Measurements from ENCODE around the gene NDE1.

Gene NDE1

DNA sequence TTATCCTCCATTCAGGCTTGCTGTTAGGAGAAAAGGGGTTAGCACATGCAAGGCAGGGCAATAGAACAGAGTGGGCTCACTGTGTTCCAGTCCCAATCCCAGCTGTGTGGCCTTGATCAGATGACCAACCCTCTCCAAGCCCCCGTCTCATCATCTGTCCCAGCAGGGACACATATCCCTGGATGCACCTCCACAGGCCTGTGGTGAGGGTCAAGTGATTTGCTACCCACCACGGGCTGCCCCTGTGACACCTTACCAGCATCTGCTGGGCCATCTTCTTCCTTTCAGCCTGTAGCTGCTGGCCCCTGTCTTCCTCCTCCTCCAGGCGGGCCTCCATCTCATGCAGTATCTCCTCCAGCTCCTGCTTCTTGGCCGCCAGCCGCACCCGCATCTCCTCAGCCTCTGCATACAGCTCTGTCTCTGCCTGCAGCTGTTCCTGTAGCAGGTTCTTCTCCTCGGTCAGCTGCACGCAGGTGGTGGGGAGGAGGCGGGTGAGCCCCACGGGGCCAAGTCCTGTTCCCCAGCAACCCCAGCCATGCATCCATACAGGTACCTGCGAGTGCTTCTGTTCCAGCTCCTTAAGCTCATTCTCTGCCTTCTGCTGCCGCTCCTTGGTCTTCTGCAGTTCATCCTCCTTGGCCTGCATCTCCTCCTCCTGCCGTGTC lies 91.3 kb downstream of the NDE1 start:
- no peak for DNase-seq

DNA sequence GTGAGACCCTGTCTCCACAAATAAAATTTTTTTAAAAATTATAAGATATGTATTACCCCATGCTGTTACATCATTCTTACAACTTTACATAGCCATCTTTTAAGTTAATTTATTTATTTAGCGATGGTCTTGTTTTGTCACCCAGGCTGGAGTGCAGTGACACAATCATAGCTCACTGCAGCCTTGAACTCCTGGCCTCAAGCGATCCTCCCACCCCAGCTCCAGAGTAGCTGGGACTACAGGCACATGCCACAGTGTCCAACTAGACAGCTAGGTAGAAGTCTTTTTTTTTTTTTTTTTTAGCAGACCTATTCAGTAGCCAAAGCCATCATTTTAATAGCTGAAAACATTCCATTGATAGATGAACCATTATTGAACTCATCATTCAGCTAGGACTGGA lies 92.7 kb downstream of the NDE1 start:
- DNase-seq: no peak

GRCh38 chr16:15743657-15744056 lies 93.6 kb downstream of the NDE1 start:
- DNase-seq: no peak

- no peak for DNase-seq
These were observed 96.3 kb downstream of the NDE1 start for GRCh38 chr16:15746332-15746731.

DNA sequence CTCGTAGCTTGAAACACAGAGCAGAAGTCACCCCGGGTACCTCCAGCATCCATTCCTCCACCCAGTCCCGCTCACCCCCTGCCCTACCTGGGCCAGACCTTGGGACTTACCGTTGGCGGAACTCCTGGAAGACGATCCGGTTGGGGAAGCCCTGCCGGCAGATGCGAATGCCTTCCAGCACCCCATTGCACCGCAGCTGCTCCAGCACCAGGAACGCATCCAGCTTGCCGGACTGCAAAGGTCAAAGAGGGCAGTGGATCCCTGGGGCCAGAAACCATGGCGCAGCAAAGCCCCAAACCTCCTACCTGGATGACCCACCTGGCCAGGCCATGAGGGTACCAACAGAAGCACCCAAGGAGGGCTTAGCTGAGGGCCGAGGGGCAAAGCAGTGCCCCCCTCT lies 97.9 kb downstream of the NDE1 start:
- DNase-seq: peak; percentile 3

- DNase-seq: no peak
These were observed 98.6 kb downstream of the NDE1 start for GRCh38 chr16:15748654-15749053.

- DNase-seq: no peak
These were observed 99.3 kb downstream of the NDE1 start for GRCh38 chr16:15749371-15749770.

- DNase-seq: no peak
These were observed 99.9 kb downstream of the NDE1 start for GRCh38 chr16:15749985-15750384.

DNA sequence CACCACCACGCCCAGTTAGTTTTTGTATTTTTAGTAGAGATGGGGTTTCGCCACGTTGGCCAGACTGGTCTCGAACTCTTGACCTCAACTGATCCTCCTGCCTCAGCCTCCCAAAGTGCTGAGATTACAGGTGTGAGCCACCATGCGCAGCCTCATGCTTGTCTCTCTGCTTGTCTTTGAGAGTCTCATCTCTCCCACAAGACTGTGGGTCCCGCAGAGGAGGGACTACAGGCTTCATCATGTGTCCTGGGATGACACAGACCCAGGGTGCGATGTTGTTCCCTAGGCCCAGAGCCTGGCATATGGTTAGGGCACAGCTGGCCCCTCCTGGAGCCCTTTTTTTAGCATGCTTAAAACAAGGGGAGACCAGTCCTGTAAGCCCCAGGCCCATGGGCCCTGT lies 101.9 kb downstream of the NDE1 start:
- DNase-seq: no peak

- no peak for DNase-seq
These were observed 102.9 kb downstream of the NDE1 start for GRCh38 chr16:15752717-15753488.

DNA sequence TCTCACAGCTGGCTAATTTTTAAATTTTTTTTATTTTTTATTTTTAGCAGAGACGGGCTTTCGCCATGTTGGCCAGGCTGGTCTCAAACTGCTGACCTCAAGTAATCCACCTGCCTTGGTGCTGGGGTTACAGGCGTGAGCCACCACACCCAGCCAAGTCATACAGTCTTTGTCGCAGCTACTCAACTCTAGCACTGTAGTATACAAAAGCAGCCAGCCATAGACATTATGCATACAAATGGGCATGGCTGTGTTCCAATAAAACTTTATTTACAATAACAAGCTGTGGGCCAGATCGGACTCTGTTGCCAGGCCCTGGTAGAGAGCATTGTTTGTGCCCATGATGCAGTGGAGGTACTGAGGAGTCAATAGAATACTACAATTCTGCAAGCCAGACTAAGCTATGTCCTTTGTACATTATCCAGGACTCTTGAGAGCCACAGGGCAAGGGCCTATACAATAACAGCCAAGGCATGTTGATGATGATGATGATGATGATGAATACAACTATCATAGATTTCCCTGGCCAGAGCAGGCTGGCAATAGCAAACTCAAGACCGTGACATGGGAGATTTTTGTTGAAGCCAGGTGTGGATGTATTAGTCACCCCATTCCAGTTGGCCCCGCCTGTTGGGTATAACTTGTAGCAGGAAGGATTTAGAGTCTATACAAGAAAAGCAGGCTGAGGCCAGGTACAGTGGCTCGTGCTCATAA lies 104.9 kb downstream of the NDE1 start:
- DNase-seq: no peak

DNA sequence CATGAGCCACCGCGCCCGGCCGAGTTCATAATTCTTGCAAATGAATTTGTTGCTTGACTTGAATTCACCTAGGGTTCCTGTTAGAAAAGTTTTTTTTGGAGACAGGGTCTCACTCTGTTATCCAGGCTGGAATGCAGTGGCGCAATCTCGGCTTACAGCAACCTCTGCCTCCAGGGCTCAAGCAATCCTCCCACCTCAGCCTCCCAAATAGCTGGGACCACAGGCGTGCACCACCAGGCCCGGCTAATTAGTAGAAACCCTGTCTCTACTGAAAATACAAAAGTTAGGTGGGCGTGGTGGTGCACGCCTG lies 107.0 kb downstream of the NDE1 start:
- no peak for DNase-seq

DNA sequence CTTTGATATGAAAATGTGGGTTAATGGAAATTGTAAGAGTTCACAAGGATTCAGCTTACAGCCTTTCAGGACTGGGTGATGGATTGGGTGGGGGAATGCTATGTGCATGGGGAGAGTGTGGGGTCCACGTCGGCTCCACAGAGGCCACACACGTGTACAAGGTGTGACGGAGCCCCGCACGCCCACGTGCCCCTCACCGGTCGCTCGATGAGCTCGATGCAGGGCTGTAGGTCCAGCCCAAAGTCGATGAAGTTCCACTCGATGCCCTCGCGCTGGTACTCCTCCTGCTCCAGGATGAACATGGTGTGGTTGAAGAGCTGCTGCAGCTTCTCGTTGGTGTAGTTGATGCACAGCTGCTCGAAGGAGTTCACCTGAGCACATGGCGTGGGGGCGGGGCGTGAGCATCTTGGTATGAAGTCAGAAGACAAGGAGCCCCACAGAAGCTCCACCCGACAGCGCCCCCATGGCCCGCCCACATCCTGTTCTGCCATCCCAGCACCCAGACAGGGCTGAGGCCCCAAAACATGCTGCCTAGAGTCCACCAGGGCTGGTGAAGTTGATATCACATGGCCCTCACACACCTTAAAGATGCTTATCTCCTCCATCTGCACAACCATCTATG lies 107.7 kb downstream of the NDE1 start:
- peak; percentile 13 for DNase-seq

DNA sequence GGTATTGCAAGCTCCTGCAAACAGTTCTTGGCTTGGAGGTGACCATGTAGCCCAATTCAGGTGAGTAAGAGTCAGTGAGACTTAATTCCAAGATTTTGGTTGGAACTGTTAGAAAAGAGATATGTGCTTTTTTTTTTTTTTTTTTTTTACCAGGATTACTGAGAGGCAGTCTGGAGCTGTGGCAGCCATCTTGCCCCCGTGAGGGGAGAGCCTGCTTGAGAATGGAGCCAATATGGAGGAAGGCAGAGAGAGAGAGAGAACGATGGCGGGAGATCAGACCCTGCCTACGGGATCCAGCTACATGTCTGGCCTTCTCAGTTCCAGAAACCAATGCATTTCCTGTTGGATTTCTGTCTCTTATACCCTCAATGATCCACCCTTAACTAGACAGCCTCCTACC lies 109.0 kb downstream of the NDE1 start:
- no peak for DNase-seq

DNA sequence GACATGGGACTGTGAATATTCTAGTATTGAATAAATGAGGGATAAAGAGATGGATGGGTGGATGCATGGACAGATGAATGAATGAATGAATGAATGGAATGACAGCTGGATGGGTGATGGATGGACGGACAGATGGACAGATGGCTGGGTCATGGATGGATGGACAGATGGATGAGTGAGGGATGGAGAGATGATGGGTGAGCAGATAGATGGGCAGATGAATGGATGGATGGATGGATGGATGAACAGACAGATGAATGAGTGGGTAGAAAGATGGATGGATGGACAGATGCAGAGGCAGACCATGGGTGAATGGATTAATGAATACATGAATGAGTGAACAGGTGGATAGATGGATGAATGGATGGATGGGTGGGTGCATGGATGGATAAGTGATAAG lies 110.1 kb downstream of the NDE1 start:
- no peak for DNase-seq

GRCh38 chr16:15764112-15764511 lies 114.1 kb downstream of the NDE1 start:
- DNase-seq: no peak

- no peak for DNase-seq
These were observed 115.1 kb downstream of the NDE1 start for GRCh38 chr16:15765116-15765515.

DNA sequence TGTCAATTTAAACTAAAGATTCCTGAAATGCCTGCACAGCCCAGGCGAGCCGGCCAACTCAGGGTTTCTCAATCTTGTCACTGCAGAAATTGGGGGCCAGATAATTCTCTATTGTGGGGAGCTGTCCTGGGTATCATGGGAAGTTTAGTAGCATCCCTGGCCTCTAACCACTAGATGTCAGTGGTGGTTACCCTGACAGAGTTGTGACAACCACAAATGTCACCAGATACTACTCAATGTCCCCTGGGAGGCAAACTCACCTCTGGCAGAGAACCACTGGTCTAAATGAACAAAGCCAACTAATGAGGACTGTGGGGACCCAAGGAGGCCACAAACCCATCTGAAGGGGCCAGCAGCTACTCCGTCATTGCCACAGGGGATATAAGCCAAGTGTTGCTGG lies 115.8 kb downstream of the NDE1 start:
- DNase-seq: peak; percentile 19

GRCh38 chr16:15766918-15767317 lies 116.9 kb downstream of the NDE1 start:
- DNase-seq: no peak

DNA sequence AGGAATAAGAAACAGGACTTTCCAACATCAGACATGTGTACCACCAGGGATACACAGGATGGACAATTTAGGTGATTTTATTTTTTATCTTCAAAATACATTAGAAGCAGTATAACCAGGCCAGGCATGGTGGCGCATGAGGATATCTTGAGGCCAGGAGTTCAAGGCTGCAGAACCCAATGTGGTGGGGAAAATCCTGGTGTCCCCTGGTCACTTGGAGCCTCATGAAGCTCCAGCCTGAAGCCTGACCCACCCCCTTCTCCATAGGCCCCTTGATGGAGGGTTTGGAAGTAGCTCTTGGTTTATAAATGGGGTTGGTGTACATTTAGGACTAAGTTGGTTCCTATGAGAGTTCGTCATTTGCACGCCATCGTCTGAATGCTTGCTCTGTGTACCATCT lies 118.2 kb downstream of the NDE1 start:
- DNase-seq: no peak

GRCh38 chr16:15769239-15769638 lies 119.2 kb downstream of the NDE1 start:
- DNase-seq: no peak

DNA sequence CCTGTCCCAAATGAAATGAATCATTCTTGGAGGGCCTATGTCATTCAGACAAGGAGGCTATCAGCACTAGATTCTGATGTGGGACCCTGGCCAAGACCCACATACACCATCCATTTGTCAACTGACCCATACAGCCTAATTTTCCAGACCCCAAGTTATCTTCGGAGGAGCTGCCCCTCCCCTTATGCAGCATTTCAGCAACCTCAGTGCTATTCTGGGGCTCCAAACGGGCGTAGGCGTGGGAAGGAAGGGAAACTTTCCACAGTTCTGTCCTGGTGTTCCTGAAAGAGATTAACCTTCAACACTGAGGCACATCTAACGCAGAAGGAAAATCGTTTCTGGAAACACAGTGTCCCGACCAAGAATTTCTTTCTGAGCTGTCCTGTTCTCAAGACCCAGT lies 120.1 kb downstream of the NDE1 start:
- DNase-seq: no peak

GRCh38 chr16:15770512-15770911 lies 120.5 kb downstream of the NDE1 start:
- no peak for DNase-seq

- no peak for DNase-seq
These were observed 121.6 kb downstream of the NDE1 start for GRCh38 chr16:15771694-15772093.

All from stimulated activated CD4-positive, alpha-beta T cell treated with anti-CD3 and anti-CD28 coated beads, Interleukin-1b, Interleukin-23, amount 100 ng/mL, for 48 hours (primary cell).